Panc1 (cell line): Measurements from ENCODE around the gene KIF26A. TPM values are rescaled to one million over a fixed set of nuclear protein-coding genes. Genes with fewer than 3 reads are reported as not detected.
A peak's percentile ranks its signal among the peaks of the same experiment; 100 is the strongest.

Source experiments
- ATAC-seq: fragments of 200-7000 bp; cut with Tn5 transposase; 2 replicates; pipeline ENCODE4 v1.9.1; 2020; ENCODE audit warnings: mild to moderate bottlenecking, moderate library complexity
- BruUV-seq: library from RNA; stranded (reverse); fragments of 400-500 nt; replicated peaks from 2 replicates; lab custom pipeline; 2021; lab: Mats Ljungman, UMichigan
- CTCF ChIA-PET: fragments of 300-600 bp; sonication (Branson Sonifier 250); formaldehyde crosslinking; loops from one replicate; lab custom pipeline; 2022; ENCODE audit warnings: antibody characterized with exemption; lab: Charles Lee
- POLR2A ChIA-PET: fragments of 300-600 bp; sonication (Branson Sonifier 250); formaldehyde crosslinking; loops from one replicate; lab custom pipeline; 2022; ENCODE audit warnings: antibody characterized with exemption; lab: Charles Lee
- DNase-seq: peaks from one replicate; pipeline ENCODE4 v3.0.0-alpha.2; 2010; ENCODE audit warnings: low read depth, low spot score
- H3K27ac ChIP-seq: 2 replicates; pipeline ENCODE4 v1.5.1; 2011; ENCODE audit warnings: mild to moderate bottlenecking, low read length, inconsistent platforms
- H3K27me3 ChIP-seq: fragments of 200-500 bp; sonication (Bioruptor generic); 2 replicates; pipeline ENCODE4 v1.6.0; 2014; ENCODE audit warnings: low read length, inconsistent platforms; ENCODE audit not compliant: control insufficient read depth, insufficient read depth
- H3K36me3 ChIP-seq: fragments of 200-500 bp; sonication (Bioruptor generic); 2 replicates; pipeline ENCODE4 v1.5.1; 2014; ENCODE audit warnings: inconsistent platforms, mild to moderate bottlenecking, low read length, moderate library complexity; ENCODE audit not compliant: control insufficient read depth, insufficient read depth
- H3K4me1 ChIP-seq: 2 replicates; pipeline ENCODE4 v1.5.1; 2011; ENCODE audit warnings: inconsistent platforms, mild to moderate bottlenecking, low read length, moderate library complexity; ENCODE audit not compliant: control insufficient read depth, insufficient read depth
- H3K4me3 ChIP-seq, 2 experiments: 2 replicates each; pipeline ENCODE4 v1.5.1; 2011 to 2012; ENCODE audit warnings: low read depth in 2 of 2, low read length in 2 of 2, mild to moderate bottlenecking in 2 of 2, inconsistent platforms in 1 of 2, moderate library complexity in 1 of 2
- H3K9me3 ChIP-seq: fragments of 200-500 bp; sonication (Bioruptor generic); 2 replicates; pipeline ENCODE4 v1.5.1; 2014; ENCODE audit warnings: low read depth, mild to moderate bottlenecking, inconsistent platforms, low read length, moderate library complexity; ENCODE audit not compliant: control insufficient read depth, insufficient read depth
- CTCF ChIP-seq: fragments of 450-650 bp; IDR thresholded peaks from 2 replicates; pipeline ENCODE4 v1.5.1; 2017; ENCODE audit warnings: mild to moderate bottlenecking
- POLR2AphosphoS5 ChIP-seq: IDR thresholded peaks from 2 replicates; pipeline ENCODE4 v1.6.1; 2012; ENCODE audit warnings: mild to moderate bottlenecking, low read depth, low read length, moderate library complexity
- SIN3A ChIP-seq: IDR thresholded peaks from 2 replicates; pipeline ENCODE4 v1.6.1; 2012; ENCODE audit warnings: low read depth, mild to moderate bottlenecking, low read length, moderate library complexity, borderline replicate concordance; ENCODE audit not compliant: insufficient read depth
- TCF7L2 ChIP-seq: IDR thresholded peaks from 2 replicates; pipeline ENCODE4 v1.6.1; 2011; ENCODE audit warnings: mild to moderate bottlenecking, low read depth, low read length, inconsistent platforms
- in situ Hi-C: cut with HindIII; loops from 2 replicates; pipeline ENCODE4 v1.10.0; 2016; ENCODE audit warnings: low sequenced_read_pairs, low pct_unique_long_range_greater_than_20kb
- intact Hi-C: fragments of 100-400 bp; cut with micrococcal nuclease; formaldehyde crosslinking; loops from one replicate; pipeline ENCODE4 v1.10.0; 2022; ENCODE audit not compliant: unreplicated experiment
- total RNA-seq: library from RNA; stranded (reverse); gene quantifications from one replicate; pipeline ENCODE4 v1.2.1, GENCODE V29; 2021; ENCODE audit not compliant: unreplicated experiment
- TF ChIP-seq, protein P1 (sequence below), 2 experiments: IDR thresholded peaks; 2 replicates each; pipeline ENCODE4 v1.6.1; 2011 to 2012; ENCODE audit warnings: low read depth in 2 of 2, control low read depth in 1 of 2, low read length in 1 of 2, mild to moderate bottlenecking in 1 of 2, moderate library complexity in 1 of 2; ENCODE audit not compliant: insufficient read depth in 1 of 2

The KIF26A gene
- total RNA-seq, 1 experiment from 2014 or later, result 4.4 TPM

GRCh38 chr14:104116756-104117340, 21.5 kb upstream of the KIF26A start:
- in situ Hi-C loops, result no loop called here
- intact Hi-C loops, result no loop called here
- TF ChIP-seq, protein P1, sequence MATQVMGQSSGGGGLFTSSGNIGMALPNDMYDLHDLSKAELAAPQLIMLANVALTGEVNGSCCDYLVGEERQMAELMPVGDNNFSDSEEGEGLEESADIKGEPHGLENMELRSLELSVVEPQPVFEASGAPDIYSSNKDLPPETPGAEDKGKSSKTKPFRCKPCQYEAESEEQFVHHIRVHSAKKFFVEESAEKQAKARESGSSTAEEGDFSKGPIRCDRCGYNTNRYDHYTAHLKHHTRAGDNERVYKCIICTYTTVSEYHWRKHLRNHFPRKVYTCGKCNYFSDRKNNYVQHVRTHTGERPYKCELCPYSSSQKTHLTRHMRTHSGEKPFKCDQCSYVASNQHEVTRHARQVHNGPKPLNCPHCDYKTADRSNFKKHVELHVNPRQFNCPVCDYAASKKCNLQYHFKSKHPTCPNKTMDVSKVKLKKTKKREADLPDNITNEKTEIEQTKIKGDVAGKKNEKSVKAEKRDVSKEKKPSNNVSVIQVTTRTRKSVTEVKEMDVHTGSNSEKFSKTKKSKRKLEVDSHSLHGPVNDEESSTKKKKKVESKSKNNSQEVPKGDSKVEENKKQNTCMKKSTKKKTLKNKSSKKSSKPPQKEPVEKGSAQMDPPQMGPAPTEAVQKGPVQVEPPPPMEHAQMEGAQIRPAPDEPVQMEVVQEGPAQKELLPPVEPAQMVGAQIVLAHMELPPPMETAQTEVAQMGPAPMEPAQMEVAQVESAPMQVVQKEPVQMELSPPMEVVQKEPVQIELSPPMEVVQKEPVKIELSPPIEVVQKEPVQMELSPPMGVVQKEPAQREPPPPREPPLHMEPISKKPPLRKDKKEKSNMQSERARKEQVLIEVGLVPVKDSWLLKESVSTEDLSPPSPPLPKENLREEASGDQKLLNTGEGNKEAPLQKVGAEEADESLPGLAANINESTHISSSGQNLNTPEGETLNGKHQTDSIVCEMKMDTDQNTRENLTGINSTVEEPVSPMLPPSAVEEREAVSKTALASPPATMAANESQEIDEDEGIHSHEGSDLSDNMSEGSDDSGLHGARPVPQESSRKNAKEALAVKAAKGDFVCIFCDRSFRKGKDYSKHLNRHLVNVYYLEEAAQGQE (IDR thresholded peaks at IDR 0.05; ENCODE audit: insufficient read depth in 1 of 2, low read depth in 2 of 2, low read length in 1 of 2), result no peak
- TF ChIP-seq CTCF (no peak), TCF7L2 (0 out of 2 replicates have a peak, but pooled peaks have one; percentile 50), POLR2AphosphoS5 (no peak), SIN3A (no peak)
- DNase-seq (no peak), ATAC-seq (peak; percentile 37)
- Histone ChIP-seq H3K27me3 (no peaks in the 10 kb centered on the region; the same call in 1 of the 2 replicates), H3K9me3 (no peaks in the 10 kb centered on the region), H3K4me3 (peak overlapping the region; percentile 31 to 37), H3K4me1 (no peaks in the 10 kb centered on the region), H3K27ac (no peak overlapping the region), H3K36me3 (no peaks in the 10 kb centered on the region; the same call in 1 of the 2 replicates)
- BruUV-seq, result no TSS peak
- ChIA-PET CTCF (no interaction called here), POLR2A (no interaction called here)

- 0 out of 4 replicates have a peak overlapping the region, but pooled peaks of 1 of the 2 experiments have one; percentile 31 for H3K4me3 ChIP-seq
- peak; percentile 35; the same call in 1 of the 2 replicates for ATAC-seq
- no TSS peak for BruUV-seq
- CTCF ChIA-PET, result no interaction called here
- H3K27me3 ChIP-seq, result no peaks in the 10 kb centered on the region; the same call in 1 of the 2 replicates
- H3K36me3 ChIP-seq, result no peaks in the 10 kb centered on the region; the same call in 1 of the 2 replicates
- no peaks in the 10 kb centered on the region for H3K9me3 ChIP-seq
- POLR2A ChIA-PET, result no interaction called here
- TF ChIP-seq POLR2AphosphoS5 (no peak), CTCF (no peak), TCF7L2 (no peak), SIN3A (no peak)
- TF ChIP-seq, protein P1 (IDR thresholded peaks at IDR 0.05; ENCODE audit: insufficient read depth in 1 of 2, low read depth in 2 of 2, low read length in 1 of 2), result no peak
- in situ Hi-C loops (no loop called here), intact Hi-C loops (no loop called here)
- no peaks in the 10 kb centered on the region for H3K4me1 ChIP-seq
- DNase-seq, result no peak
- no peak overlapping the region for H3K27ac ChIP-seq
Observed at GRCh38 chr14:104117341-104118005, 20.9 kb upstream of the KIF26A start.
